K562 (cell line): ENCODE results near the gene ZGLP1. TPM values are rescaled to one million over a fixed set of nuclear protein-coding genes. Genes with fewer than 3 reads are reported as not detected.

Experiments used
- CBFB ChIP-seq: sonication (generic); formaldehyde crosslinking; IDR thresholded peaks from 2 replicates; pipeline ENCODE4 v1.4.0; 2020; ENCODE audit warnings: mild to moderate bottlenecking, missing genetic modification reagents
- CREB1 ChIP-seq, 2 experiments: sonication (generic) in 1 of 2; formaldehyde crosslinking in 1 of 2; IDR thresholded peaks; 2 replicates each; pipeline versions ENCODE4 v1.6.1 to v1.8.0; 2012 to 2022; ENCODE audit warnings: inconsistent platforms in 1 of 2, mild to moderate bottlenecking in 1 of 2, missing genetic modification reagents in 1 of 2, moderate library complexity in 1 of 2
- DLX4 ChIP-seq: fragments of 250-450 bp; sonication (Bioruptor Pico); IDR thresholded peaks from 2 replicates; pipeline ENCODE4 v1.6.1; 2021; ENCODE audit warnings: mild to moderate bottlenecking
- ETV1 ChIP-seq: fragments of 450-650 bp; conservative IDR thresholded peaks from 2 replicates; pipeline ENCODE4 v1.6.1; 2016; ENCODE audit warnings: missing genetic modification characterization, control low read depth, low read depth, missing compliant biosample characterization
- HMGXB4 ChIP-seq: sonication (generic); formaldehyde crosslinking; IDR thresholded peaks from 2 replicates; pipeline ENCODE4 v1.8.1; 2023; ENCODE audit warnings: mild to moderate bottlenecking, missing genetic modification reagents
- IFI16 ChIP-seq: fragments of 250-450 bp; sonication (Bioruptor Pico); IDR thresholded peaks from 2 replicates; pipeline ENCODE4 v2.1.2; 2022; ENCODE audit warnings: mild to moderate bottlenecking, inconsistent platforms
- ILK ChIP-seq: fragments of 450-650 bp; IDR thresholded peaks from 2 replicates; pipeline ENCODE4 v1.6.1; 2016; ENCODE audit warnings: missing genetic modification characterization, low read depth, mild to moderate bottlenecking, missing compliant biosample characterization, moderate library complexity, borderline replicate concordance
- MLLT1 ChIP-seq, 2 experiments: fragments of 450-650 bp; IDR thresholded peaks; 2 replicates each; pipeline ENCODE4 v1.6.1; 2016
- NFRKB ChIP-seq: fragments of 450-650 bp; IDR thresholded peaks from 2 replicates; pipeline ENCODE4 v1.6.1; 2016; ENCODE audit warnings: low read depth
- NR3C1 ChIP-seq: sonication (generic); formaldehyde crosslinking; IDR thresholded peaks from 2 replicates; pipeline ENCODE4 v1.8.1; 2022; ENCODE audit warnings: missing genetic modification reagents
- PTRF ChIP-seq: fragments of 450-650 bp; IDR thresholded peaks from 2 replicates; pipeline ENCODE4 v1.6.1; 2016; ENCODE audit warnings: mild to moderate bottlenecking, missing genetic modification characterization, missing compliant biosample characterization
- RBM22 ChIP-seq: fragments of 200-400 bp; formaldehyde crosslinking; IDR thresholded peaks from 2 replicates; pipeline ENCODE4 v1.6.1; 2018; ENCODE audit warnings: low read length, low read depth; ENCODE audit not compliant: poor library complexity, severe bottlenecking
- RBM34 ChIP-seq: fragments of 200-400 bp; formaldehyde crosslinking; IDR thresholded peaks from 2 replicates; pipeline ENCODE4 v1.6.1; 2018; ENCODE audit warnings: low read length, borderline replicate concordance; ENCODE audit not compliant: insufficient read depth
- SIN3A ChIP-seq, 2 experiments: fragments of 150-350 bp in 1 of 2; IDR thresholded peaks; 2 replicates each; pipeline ENCODE4 v1.6.1; 2011 to 2016; ENCODE audit warnings: borderline replicate concordance in 2 of 2, low read depth in 2 of 2, low read length in 2 of 2, mild to moderate bottlenecking in 2 of 2, moderate library complexity in 2 of 2; ENCODE audit not compliant: control insufficient read depth in 1 of 2
- SIX5 ChIP-seq, 2 experiments: IDR thresholded peaks; 2 replicates each; pipeline ENCODE4 v1.6.1; 2011; ENCODE audit warnings: low read length in 2 of 2, borderline replicate concordance in 1 of 2, low read depth in 1 of 2, mild to moderate bottlenecking in 1 of 2, moderate library complexity in 1 of 2; ENCODE audit not compliant: insufficient read depth in 1 of 2
- SMARCE1 ChIP-seq: fragments of 450-650 bp; IDR thresholded peaks from 2 replicates; pipeline ENCODE4 v1.7.1; 2016; ENCODE audit warnings: mild to moderate bottlenecking
- SP1 ChIP-seq: sonication (generic); formaldehyde crosslinking; IDR thresholded peaks from 2 replicates; pipeline ENCODE4 v1.8.1; 2022; ENCODE audit warnings: mild to moderate bottlenecking, missing genetic modification reagents
- TEAD1 ChIP-seq, 2 experiments: fragments of 450-650 bp in 1 of 2; sonication (generic) in 1 of 2; formaldehyde crosslinking; IDR thresholded peaks; 2 replicates each; pipeline versions ENCODE4 v1.4.0 to v1.8.0; 2020 to 2022; ENCODE audit warnings: mild to moderate bottlenecking in 2 of 2, missing genetic modification reagents in 1 of 2
- YBX1 ChIP-seq: fragments of 450-650 bp; IDR thresholded peaks from 2 replicates; pipeline ENCODE4 v1.7.1; 2016; ENCODE audit warnings: mild to moderate bottlenecking
- ZBTB8A ChIP-seq: fragments of 450-650 bp; IDR thresholded peaks from 2 replicates; pipeline ENCODE4 v1.6.1; 2018; ENCODE audit warnings: mild to moderate bottlenecking, moderate library complexity; ENCODE audit not compliant: partially characterized antibody
- ZC3H8 ChIP-seq: fragments of 450-650 bp; IDR thresholded peaks from 2 replicates; pipeline ENCODE4 v1.6.1; 2017
- ZNF12 ChIP-seq: sonication (generic); formaldehyde crosslinking; IDR thresholded peaks from 2 replicates; pipeline ENCODE4 v1.4.0; 2020; ENCODE audit warnings: mild to moderate bottlenecking, missing genetic modification reagents
- ZNF134 ChIP-seq: fragments of 250-450 bp; sonication (Bioruptor Pico); conservative IDR thresholded peaks from 2 replicates; pipeline ENCODE4 v1.4.0; 2020
- ZNF239 ChIP-seq: fragments of 250-450 bp; sonication (Bioruptor Pico); IDR thresholded peaks from 2 replicates; pipeline ENCODE4 v1.4.0; 2020; ENCODE audit warnings: mild to moderate bottlenecking
- ZSCAN29 ChIP-seq: fragments of 450-650 bp; IDR thresholded peaks from 2 replicates; pipeline ENCODE4 v1.6.1; 2017
- polyA plus RNA-seq, 8 experiments: library from polyadenylated mRNA; depleted of rRNA in 4 of 8; stranded (reverse) in 5 of 8; unstranded in 3 of 8; fragments of >200 nt; fragmentation: Nextera tagmentation in 2 of 8; fragmentation: Illumina TruSeq in 1 of 8; extraction: Ambion mirVana in 2 of 8; extraction: Trizol in 1 of 8; gene quantifications; 2 replicates each; pipeline versions ENCODE4 v1.2.1 to v1.2.3, GENCODE V29; 2011 to 2014; ENCODE audit warnings: inconsistent platforms in 1 of 8, missing spikeins in 1 of 8
- total RNA-seq, 7 experiments: library from RNA; depleted of rRNA in 6 of 7; stranded (reverse); fragments of >200 nt in 6 of 7; fragmentation: Illumina TruSeq in 2 of 7; extraction: Trizol in 2 of 7; gene quantifications; 2 replicates each; pipeline versions ENCODE4 v1.2.1 to v1.2.3, GENCODE V29; 2011 to 2021; ENCODE audit warnings: low replicate concordance in 1 of 7

ZGLP1 gene
- total and polyA plus RNA-seq, 9 of the 15 experiments (the other 6 are each of a cell fraction or from before 2014, with no cell fraction given) = 0.24 to 4.5 (median 2.2) TPM

GRCh38 chr19:10292206-10292788 is 17.3 kb downstream of the ZGLP1 start (continued):
- TF ChIP-seq TEAD1 (CRISPR knock-in tag; IDR thresholded peaks at IDR 0.05) = no peak
- no peak for TF ChIP-seq NR3C1 (CRISPR knock-in tag)
- TF ChIP-seq ZNF12 = no peak
- peak in 1 of 2 experiments; percentile 68; a peak in 2 of 4 replicates for TF ChIP-seq SIN3A (IDR thresholded peaks at IDR 0.05; ENCODE audit: borderline replicate concordance in 2 of 2, control insufficient read depth in 1 of 2, low read depth in 2 of 2, low read length in 2 of 2)
- no peak for TF ChIP-seq ZSCAN29
- peak; percentile 94 for TF ChIP-seq SP1
- no peak for TF ChIP-seq ZBTB8A
- no peak for TF ChIP-seq ZNF239 (CRISPR knock-in tag)
- TF ChIP-seq ZNF134 (CRISPR knock-in tag) = no peak
- TF ChIP-seq CREB1 (IDR thresholded peaks at IDR 0.05) = peak; percentile 41; the same call in 1 of the 2 replicates
- peak; percentile 22; the same call in 1 of the 2 replicates for TF ChIP-seq CREB1 (CRISPR knock-in tag; IDR thresholded peaks at IDR 0.05)
- TF ChIP-seq SIX5 (IDR thresholded peaks at IDR 0.05; ENCODE audit: borderline replicate concordance in 1 of 2, insufficient read depth in 1 of 2, low read depth in 1 of 2, low read length in 2 of 2) = no peak
- TF ChIP-seq ETV1 (tag) = 0 out of 2 replicates have a peak, but pooled peaks have one; percentile 22
- TF ChIP-seq YBX1 = no peak
- TF ChIP-seq IFI16 (CRISPR knock-in tag) = no peak
- no peak for TF ChIP-seq RBM34
- TF ChIP-seq NFRKB = no peak
- no peak for TF ChIP-seq SMARCE1
- no peak for TF ChIP-seq ILK
- TF ChIP-seq RBM22 = no peak
- no peak for TF ChIP-seq DLX4 (CRISPR knock-in tag)
- TF ChIP-seq HMGXB4 = no peak
- TF ChIP-seq CBFB (CRISPR knock-in tag) = no peak
- no peak for TF ChIP-seq PTRF
- no peak for TF ChIP-seq MLLT1 (IDR thresholded peaks at IDR 0.05)
- no peak for TF ChIP-seq ZC3H8
